Keratinocyte (primary cell): ENCODE results near the gene TPK1.
"Not testable (repeated sequence)": the region's sequence is repeated elsewhere in the genome, so short reads cannot be mapped to it uniquely, and the experiment has no call there.

Experiments used
- EZH2 ChIP-seq: IDR thresholded peaks from one replicate; pipeline ENCODE4 v1.6.1; 2012; ENCODE audit warnings: inconsistent platforms, mild to moderate bottlenecking, low read length, moderate library complexity
- TF ChIP-seq, protein P1 (sequence below), 3 experiments: IDR thresholded peaks in 1 of 3; conservative IDR thresholded peaks in 1 of 3; optimal IDR thresholded peaks in 1 of 3; 2 replicates in 2 of 3; 3 replicates in 1 of 3; pipeline versions ENCODE3 to v1.5.1; 2011; ENCODE audit warnings: low read length in 3 of 3, mild to moderate bottlenecking in 3 of 3, moderate library complexity in 2 of 3, control low read depth in 1 of 3, inconsistent platforms in 1 of 3; ENCODE audit not compliant: insufficient read depth in 2 of 3; ENCODE audit errors: extremely low read depth in 1 of 3

DNA sequence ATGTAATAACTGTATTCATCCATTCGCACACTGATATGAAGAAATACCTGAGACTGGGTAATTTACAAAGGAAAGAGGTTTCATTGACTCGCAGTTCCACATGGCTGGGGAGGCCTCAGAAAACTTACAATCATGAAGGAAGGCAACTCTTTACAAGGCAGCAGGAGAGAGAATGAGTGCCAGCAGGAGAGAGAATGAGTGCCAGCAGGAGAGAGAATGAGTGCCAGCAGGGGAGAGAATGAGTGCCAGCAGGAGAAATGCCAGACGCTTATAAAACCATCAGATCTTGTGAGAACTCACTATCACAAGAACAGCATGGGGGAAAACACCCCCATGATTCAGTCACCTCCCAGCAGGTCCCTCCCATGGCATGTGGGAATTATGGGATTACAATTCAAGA is 58.0 kb downstream of the TPK1 start:
- TF ChIP-seq, protein P1, sequence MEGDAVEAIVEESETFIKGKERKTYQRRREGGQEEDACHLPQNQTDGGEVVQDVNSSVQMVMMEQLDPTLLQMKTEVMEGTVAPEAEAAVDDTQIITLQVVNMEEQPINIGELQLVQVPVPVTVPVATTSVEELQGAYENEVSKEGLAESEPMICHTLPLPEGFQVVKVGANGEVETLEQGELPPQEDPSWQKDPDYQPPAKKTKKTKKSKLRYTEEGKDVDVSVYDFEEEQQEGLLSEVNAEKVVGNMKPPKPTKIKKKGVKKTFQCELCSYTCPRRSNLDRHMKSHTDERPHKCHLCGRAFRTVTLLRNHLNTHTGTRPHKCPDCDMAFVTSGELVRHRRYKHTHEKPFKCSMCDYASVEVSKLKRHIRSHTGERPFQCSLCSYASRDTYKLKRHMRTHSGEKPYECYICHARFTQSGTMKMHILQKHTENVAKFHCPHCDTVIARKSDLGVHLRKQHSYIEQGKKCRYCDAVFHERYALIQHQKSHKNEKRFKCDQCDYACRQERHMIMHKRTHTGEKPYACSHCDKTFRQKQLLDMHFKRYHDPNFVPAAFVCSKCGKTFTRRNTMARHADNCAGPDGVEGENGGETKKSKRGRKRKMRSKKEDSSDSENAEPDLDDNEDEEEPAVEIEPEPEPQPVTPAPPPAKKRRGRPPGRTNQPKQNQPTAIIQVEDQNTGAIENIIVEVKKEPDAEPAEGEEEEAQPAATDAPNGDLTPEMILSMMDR (optimal IDR thresholded peaks at IDR 0.05 in 1 of 3, IDR thresholded peaks at IDR 0.05 in 1 of 3, conservative IDR thresholded peaks at IDR 0.05 in 1 of 3; ENCODE audit: extremely low read depth in 1 of 3, insufficient read depth in 2 of 3, low read length in 3 of 3): not testable (repeated sequence)
- not testable (repeated sequence) for TF ChIP-seq EZH2
